A673 (cell line): ENCODE results near the gene USP31. TPM values are rescaled to one million over a fixed set of nuclear protein-coding genes. Genes with fewer than 3 reads are reported as not detected.

Experiments
- BruUV-seq: library from RNA; stranded (reverse); fragments of 400-500 nt; replicated peaks from 2 replicates; lab custom pipeline; 2021; lab: Mats Ljungman, UMichigan
- CTCF ChIA-PET: fragments of 300-600 bp; sonication (Branson Sonifier 250); formaldehyde crosslinking; loops from one replicate; lab custom pipeline; 2022; ENCODE audit warnings: antibody characterized with exemption; lab: Charles Lee
- POLR2A ChIA-PET: fragments of 300-600 bp; sonication (Branson Sonifier 250); formaldehyde crosslinking; loops from one replicate; lab custom pipeline; 2022; ENCODE audit warnings: antibody characterized with exemption; ENCODE audit not compliant: low non-redundant PET; lab: Charles Lee
- DNase-seq: peaks from one replicate; pipeline ENCODE4 v3.0.0-alpha.2; 2015; ENCODE audit warnings: low spot score
- H3K27ac ChIP-seq: fragments of 200-600 bp; sonication (generic); 2 replicates; pipeline ENCODE4 v1.5.1; 2016; ENCODE audit warnings: mixed run types, low read depth, mild to moderate bottlenecking, mixed read lengths, antibody characterized with exemption, low read length; ENCODE audit not compliant: poor library complexity, severe bottlenecking
- H3K27me3 ChIP-seq: fragments of 200-600 bp; sonication (generic); replicated peaks from 2 replicates; pipeline ENCODE4 v1.6.1; 2017; ENCODE audit warnings: mixed run types, low read depth, mild to moderate bottlenecking, mixed read lengths, antibody characterized with exemption, low read length; ENCODE audit not compliant: insufficient read depth, poor library complexity
- H3K36me3 ChIP-seq: fragments of 200-600 bp; sonication (generic); 2 replicates; pipeline ENCODE4 v1.6.1; 2016; ENCODE audit warnings: mixed run types, mild to moderate bottlenecking, mixed read lengths, antibody characterized with exemption, low read length; ENCODE audit not compliant: insufficient read depth, poor library complexity, severe bottlenecking
- H3K4me1 ChIP-seq: fragments of 200-600 bp; sonication (generic); 2 replicates; pipeline ENCODE4 v1.6.1; 2017; ENCODE audit warnings: mixed run types, mild to moderate bottlenecking, mixed read lengths, antibody characterized with exemption, low read length; ENCODE audit not compliant: insufficient read depth, poor library complexity, severe bottlenecking
- H3K4me3 ChIP-seq: fragments of 200-600 bp; sonication (generic); 2 replicates; pipeline ENCODE4 v1.5.1; 2016; ENCODE audit warnings: low read depth, mixed run types, mild to moderate bottlenecking, mixed read lengths, low read length; ENCODE audit not compliant: poor library complexity, severe bottlenecking
- H3K9me3 ChIP-seq: fragments of 200-600 bp; sonication (generic); 2 replicates; pipeline ENCODE4 v1.6.1; 2016; ENCODE audit warnings: mixed run types, low read depth, mild to moderate bottlenecking, mixed read lengths, antibody characterized with exemption, low read length; ENCODE audit not compliant: poor library complexity, severe bottlenecking
- CTCF ChIP-seq: fragments of 300-800, 200-600 bp; sonication (generic); conservative IDR thresholded peaks from 2 replicates; pipeline ENCODE4 v1.5.1; 2017; ENCODE audit warnings: low read depth, mild to moderate bottlenecking, antibody characterized with exemption, low read length, moderate library complexity, mixed read lengths
- EZH2 ChIP-seq: fragments of 200-600 bp; sonication (generic); IDR thresholded peaks from 2 replicates; pipeline ENCODE4 v1.6.1; 2017; ENCODE audit warnings: borderline replicate concordance, low read depth, mild to moderate bottlenecking, mixed read lengths, antibody characterized with exemption, low read length; ENCODE audit not compliant: poor library complexity, severe bottlenecking
- intact Hi-C: fragments of 100-400 bp; cut with micrococcal nuclease; formaldehyde crosslinking; loops from one replicate; pipeline ENCODE4 v1.10.0; 2022; ENCODE audit not compliant: unreplicated experiment
- total RNA-seq: library from RNA; stranded (reverse); gene quantifications from 2 replicates; pipeline ENCODE4 v1.2.3, GENCODE V29; 2021

The USP31 gene
- total RNA-seq, 1 experiment from 2014 or later, result 34.4 TPM

GRCh38 chr16:23029733-23030420 lies 119.4 kb downstream of the USP31 start:
- H3K27ac ChIP-seq, result no peak overlapping the region
- H3K4me3 ChIP-seq, result no peak overlapping the region
- H3K36me3 ChIP-seq, result no peaks in the 10 kb centered on the region
- POLR2A ChIA-PET, result interaction anchor here (0.6 kb wide), 1 partner anchor 178 kb away, joined by 7 read pairs; no protein-coding TSS in a partner anchor
- H3K9me3 ChIP-seq, result no peaks in the 10 kb centered on the region
- peaks cover 33% of the 10 kb centered on the region for H3K27me3 ChIP-seq
- CTCF ChIA-PET, result no interaction called here
- DNase-seq, result no peak
- intact Hi-C loops, result no loop called here
- BruUV-seq, result no TSS peak
- no peak for TF ChIP-seq CTCF
- no peak for TF ChIP-seq EZH2
- H3K4me1 ChIP-seq, result no peaks in the 10 kb centered on the region

- ChIA-PET CTCF (no interaction called here), POLR2A (no interaction called here)
- H3K27me3 ChIP-seq, result peaks cover 33% of the 10 kb centered on the region
- no peak for TF ChIP-seq CTCF
- no peak for TF ChIP-seq EZH2
- H3K9me3 ChIP-seq, result no peaks in the 10 kb centered on the region
- no peak overlapping the region for H3K27ac ChIP-seq
- no TSS peak for BruUV-seq
- H3K4me3 ChIP-seq, result no peak overlapping the region
- H3K36me3 ChIP-seq, result no peaks in the 10 kb centered on the region
- DNase-seq, result no peak
- no peaks in the 10 kb centered on the region for H3K4me1 ChIP-seq
- intact Hi-C loops, result no loop called here
These were observed 121.9 kb downstream of the USP31 start for GRCh38 chr16:23027386-23027785.

- Histone ChIP-seq H3K4me1 (no peaks in the 10 kb centered on the region), H3K27ac (no peak overlapping the region), H3K27me3 (peaks cover 33% of the 10 kb centered on the region), H3K4me3 (no peak overlapping the region), H3K36me3 (no peaks in the 10 kb centered on the region), H3K9me3 (no peaks in the 10 kb centered on the region)
- no TSS peak for BruUV-seq
- CTCF ChIA-PET, result no interaction called here
- DNase-seq, result peak; percentile 49
- POLR2A ChIA-PET, result no interaction called here
- intact Hi-C loops, result no loop called here
- TF ChIP-seq EZH2, result no peak
- TF ChIP-seq CTCF, result no peak
These were observed 122.4 kb downstream of the USP31 start for GRCh38 chr16:23026784-23027362.
